HG03575 (cell line): ENCODE data around the gene UBE2R2.
"Not testable (repeated sequence)": the region's sequence is repeated elsewhere in the genome, so short reads cannot be mapped to it uniquely, and the experiment has no call there.

Experiments
- ATAC-seq: cut with Tn5 transposase; IDR thresholded peaks from one replicate; pipeline ENCODE4 v1.9.1; 2021; ENCODE audit not compliant: unreplicated experiment, insufficient number of reproducible peaks, low FRiP score; ENCODE audit errors: extremely low read depth

Gene UBE2R2

GRCh38 chr9:33796679-33797078, 20.3 kb upstream of the UBE2R2 start:
- not testable (repeated sequence) for ATAC-seq

GRCh38 chr9:33797837-33798236, 19.1 kb upstream of the UBE2R2 start:
- no peak for ATAC-seq

- ATAC-seq, result no peak
Observed at GRCh38 chr9:33798545-33798944, 18.4 kb upstream of the UBE2R2 start.

- ATAC-seq, result no peak
Observed at GRCh38 chr9:33799928-33800704, 16.8 kb upstream of the UBE2R2 start.

DNA sequence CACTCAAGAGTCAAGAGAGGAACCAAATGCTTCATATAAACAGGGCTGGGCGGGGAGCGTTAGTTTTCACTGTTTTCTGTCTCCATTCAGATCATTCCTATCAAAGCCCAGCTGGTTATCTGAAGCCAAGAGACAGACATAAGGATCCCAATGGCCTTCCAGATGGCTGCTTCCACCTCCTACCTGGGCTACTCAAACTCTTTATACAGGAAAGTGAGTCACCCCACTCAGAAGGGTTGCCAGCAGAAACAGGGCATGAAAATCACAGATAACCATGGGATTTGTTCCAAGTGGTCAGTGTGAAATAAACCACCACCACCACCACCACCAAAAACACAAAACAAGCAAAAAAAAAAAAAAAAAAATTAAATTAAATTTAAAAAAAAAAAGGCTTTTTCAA, 16.1 kb upstream of the UBE2R2 start:
- no peak for ATAC-seq

- ATAC-seq, result not testable (repeated sequence)
Observed at GRCh38 chr9:33801943-33802500, 14.9 kb upstream of the UBE2R2 start.

DNA sequence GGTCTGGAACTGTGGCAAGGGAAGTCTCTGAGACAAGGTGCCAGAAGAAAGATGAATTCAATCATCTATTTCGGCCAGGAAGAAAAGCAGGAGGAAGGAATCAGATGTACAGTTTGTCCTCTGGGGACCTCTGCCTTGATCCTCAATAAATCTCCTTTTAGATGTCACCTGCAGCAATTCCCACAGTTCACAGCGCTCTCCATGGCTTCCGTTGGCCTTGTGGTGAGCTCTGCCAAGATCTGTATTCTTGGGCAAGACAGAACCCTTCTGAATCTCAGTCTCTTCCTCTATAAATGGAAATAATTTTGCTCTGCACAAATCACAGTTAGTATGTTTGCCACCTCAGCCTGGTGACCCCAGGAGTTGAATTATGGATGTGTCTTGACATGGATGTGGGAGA, 12.8 kb upstream of the UBE2R2 start:
- not testable (repeated sequence) for ATAC-seq

- ATAC-seq, result not testable (repeated sequence)
Observed at GRCh38 chr9:33807156-33807555, 9.8 kb upstream of the UBE2R2 start.

DNA sequence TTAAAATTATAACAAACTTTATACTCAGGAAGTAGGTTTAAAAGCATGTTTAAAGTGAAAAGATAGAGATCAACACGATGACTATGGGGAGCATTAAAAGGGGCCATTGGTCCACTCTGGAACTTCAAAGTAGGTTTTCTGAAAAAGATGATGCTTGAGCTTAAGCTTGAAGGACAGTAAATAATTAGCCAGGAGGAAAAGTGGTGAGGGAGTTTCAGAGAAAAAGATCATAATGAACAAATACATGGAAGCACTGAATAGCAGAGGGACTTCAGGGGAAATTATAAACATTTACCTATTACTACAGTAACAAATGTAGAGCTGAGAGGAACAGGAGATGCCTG, 8.0 kb upstream of the UBE2R2 start:
- ATAC-seq, result not testable (repeated sequence)

DNA sequence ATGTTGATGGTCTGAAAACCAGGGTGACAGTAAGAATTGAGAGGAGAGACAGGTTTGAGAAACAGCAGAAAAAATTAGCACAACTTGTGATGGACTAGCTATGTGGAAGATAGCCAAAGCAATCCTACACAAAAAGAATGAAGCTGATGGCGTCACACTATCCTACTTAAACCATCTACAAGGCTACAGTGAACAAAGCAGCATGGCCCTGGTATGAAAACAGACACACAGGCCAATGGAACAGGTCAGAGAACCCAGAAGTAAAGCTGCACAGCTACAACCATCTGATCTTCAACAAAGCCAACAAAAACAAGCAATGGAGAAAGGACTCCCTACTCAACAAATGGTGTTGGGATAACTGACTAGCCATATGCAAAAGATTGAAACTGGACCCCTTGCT, 7.5 kb upstream of the UBE2R2 start:
- no peak for ATAC-seq

GRCh38 chr9:33813712-33814641, 3.0 kb upstream of the UBE2R2 start:
- ATAC-seq, result no peak

- no peak for ATAC-seq
Observed at GRCh38 chr9:33815781-33816180, 1.2 kb upstream of the UBE2R2 start.

- no peak for ATAC-seq
Observed at GRCh38 chr9:33817327-33818166, 587 bp downstream of the UBE2R2 start.

DNA sequence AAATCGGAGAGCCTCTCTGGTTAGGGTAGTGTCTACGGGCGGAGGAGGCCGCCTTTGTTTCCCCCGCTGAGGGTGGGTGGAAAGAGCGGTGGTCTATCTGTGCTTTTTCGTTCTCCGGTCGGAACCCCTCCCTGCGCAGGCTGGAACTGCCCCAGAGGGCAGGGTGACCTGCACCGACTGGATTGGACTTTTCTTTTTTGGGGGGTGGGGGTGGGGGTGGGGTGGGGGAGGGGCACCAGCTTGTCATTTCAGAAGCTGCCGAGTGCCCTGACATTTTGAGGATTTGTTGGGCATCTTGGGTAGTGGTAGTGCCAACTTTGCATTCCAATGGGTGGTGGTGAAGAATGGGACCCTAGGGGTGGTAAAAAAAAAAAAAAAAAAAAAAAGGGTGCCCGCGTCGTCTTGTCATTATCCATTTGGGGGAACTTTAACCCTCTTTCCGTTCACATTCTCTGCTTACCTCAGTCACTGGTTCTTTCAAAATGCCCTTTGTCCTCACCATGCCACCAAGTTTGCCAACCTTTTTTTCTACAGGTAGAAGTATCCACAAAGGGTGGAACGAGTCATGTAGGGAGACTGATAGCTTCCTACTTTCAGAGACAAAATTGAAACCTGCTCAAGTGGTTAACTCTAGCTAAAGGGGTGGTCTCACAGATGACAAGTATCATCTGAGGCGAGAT, 1.3 kb downstream of the UBE2R2 start:
- ATAC-seq, result no peak

GRCh38 chr9:33818847-33819500, 2.0 kb downstream of the UBE2R2 start:
- no peak for ATAC-seq

- ATAC-seq, result no peak
Observed at GRCh38 chr9:33820231-33820745, 3.3 kb downstream of the UBE2R2 start.

DNA sequence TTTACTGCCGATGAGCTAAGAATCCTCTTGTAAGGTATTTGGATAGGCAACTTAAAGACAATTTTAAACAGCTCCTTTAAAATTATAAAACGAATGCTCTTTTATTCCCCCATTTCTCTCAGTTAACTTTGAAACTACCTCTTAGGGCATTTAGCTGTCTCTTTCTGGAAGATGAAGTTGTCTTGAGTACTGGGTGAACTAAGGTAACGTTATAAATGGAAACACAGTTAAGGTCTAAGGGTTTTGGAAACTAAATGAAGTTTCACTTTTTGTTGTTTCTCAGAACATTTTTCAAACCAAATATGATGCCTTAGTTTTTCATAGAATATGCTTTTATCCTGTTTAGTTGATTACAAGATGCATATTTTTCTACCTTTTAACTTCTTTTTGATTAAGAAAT, 6.8 kb downstream of the UBE2R2 start:
- ATAC-seq, result no peak

DNA sequence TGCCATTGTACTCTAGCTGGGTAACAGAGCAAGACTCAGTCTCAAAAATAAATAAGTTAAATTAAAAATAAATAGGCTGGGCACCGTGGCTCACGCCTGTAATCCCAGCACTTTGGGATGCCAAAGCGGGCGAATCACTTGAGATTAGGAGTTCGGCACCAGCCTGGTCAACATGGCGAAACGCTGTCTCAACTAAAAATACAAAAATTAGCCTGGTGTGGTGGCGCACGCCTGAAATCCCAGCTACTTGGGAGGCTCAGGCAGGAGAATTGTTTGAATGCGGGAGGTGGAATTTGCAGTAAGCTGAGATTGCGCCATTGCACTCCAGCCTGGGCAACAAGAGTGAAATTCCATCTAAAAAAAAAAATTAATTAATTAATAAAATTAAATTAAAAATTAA, 10.3 kb downstream of the UBE2R2 start:
- ATAC-seq, result not testable (repeated sequence)
